Endothelial cell of hepatic sinusoid (primary cell): ENCODE results near the gene DLG5.

ENCODE experiments used
- in situ Hi-C: cut with HindIII; loops from 2 replicates; pipeline ENCODE4 v1.10.0; 2017; ENCODE audit warnings: low sequenced_read_pairs

Gene DLG5

GRCh38 chr10:77800738-77801266, 125.8 kb downstream of the DLG5 start:
- in situ Hi-C loops = no loop called here

- in situ Hi-C loops = no loop called here
Observed at GRCh38 chr10:77800320-77800719, 126.2 kb downstream of the DLG5 start.

GRCh38 chr10:77799352-77799751, 127.2 kb downstream of the DLG5 start:
- in situ Hi-C loops = no loop called here

- in situ Hi-C loops = no loop called here
Observed at GRCh38 chr10:77798940-77799339, 127.6 kb downstream of the DLG5 start.

- in situ Hi-C loops = no loop called here
Observed at GRCh38 chr10:77796311-77796915, 130.1 kb downstream of the DLG5 start.

- in situ Hi-C loops = no loop called here
Observed at GRCh38 chr10:77795426-77796055, 131.0 kb downstream of the DLG5 start.

- in situ Hi-C loops = loop anchor here (5.0 kb wide), 1 partner anchor 93 kb away; no protein-coding TSS in a partner anchor
Observed at GRCh38 chr10:77794256-77795142, 132.1 kb downstream of the DLG5 start.

- in situ Hi-C loops = loop anchor here (5.0 kb wide), 1 partner anchor 93 kb away; no protein-coding TSS in a partner anchor
Observed at GRCh38 chr10:77793831-77794230, 132.7 kb downstream of the DLG5 start.

- in situ Hi-C loops = loop anchor here (5.0 kb wide), 1 partner anchor 95 kb away; no protein-coding TSS in a partner anchor
Observed at GRCh38 chr10:77792155-77792554, 134.4 kb downstream of the DLG5 start.

GRCh38 chr10:77791506-77791905, 135.0 kb downstream of the DLG5 start:
- in situ Hi-C loops = loop anchor here (5.0 kb wide), 1 partner anchor 96 kb away; no protein-coding TSS in a partner anchor

GRCh38 chr10:77789861-77790260, 136.7 kb downstream of the DLG5 start:
- in situ Hi-C loops = loop anchor here (5.0 kb wide), 1 partner anchor 97 kb away; no protein-coding TSS in a partner anchor

- in situ Hi-C loops = no loop called here
Observed at GRCh38 chr10:77789016-77789415, 137.5 kb downstream of the DLG5 start.

- in situ Hi-C loops = no loop called here
Observed at GRCh38 chr10:77788496-77789010, 138.0 kb downstream of the DLG5 start.

GRCh38 chr10:77787440-77787839, 139.1 kb downstream of the DLG5 start:
- in situ Hi-C loops = no loop called here

GRCh38 chr10:77784856-77785255, 141.7 kb downstream of the DLG5 start:
- in situ Hi-C loops = no loop called here

- in situ Hi-C loops = no loop called here
Observed at GRCh38 chr10:77782328-77783061, 144.1 kb downstream of the DLG5 start.

- in situ Hi-C loops = no loop called here
Observed at GRCh38 chr10:77781451-77782327, 144.9 kb downstream of the DLG5 start.

GRCh38 chr10:77780180-77780579, 146.4 kb downstream of the DLG5 start:
- in situ Hi-C loops = no loop called here

- in situ Hi-C loops = loop anchor here (10.0 kb wide), 1 partner anchor 58 kb away; no protein-coding TSS in a partner anchor
Observed at GRCh38 chr10:77776487-77776886, 150.1 kb downstream of the DLG5 start.
